Measurements from ENCODE around the gene SLC22A1. TPM values are rescaled to one million over a fixed set of nuclear protein-coding genes. Genes with fewer than 3 reads are reported as not detected.

The SLC22A1 gene
- total RNA-seq, 1 experiment from 2014 or later, result 0.39 TPM

- H3K9ac ChIP-seq (ENCODE audit: extremely low read depth, insufficient read length, low read length), result no peak overlapping the region
- no peaks in the 10 kb centered on the region for H3K23me2 ChIP-seq (ENCODE audit: insufficient read length, low read depth, low read length, poor library complexity, severe bottlenecking)
- no peak overlapping the region for H2BK12ac ChIP-seq (ENCODE audit: insufficient read length, low read depth, low read length)
- no peak overlapping the region for H3K18ac ChIP-seq (ENCODE audit: insufficient read length, low read depth, low read length)
- no peak overlapping the region for H2AK5ac ChIP-seq (ENCODE audit: insufficient read length, low read length)
- no peak overlapping the region for H4K91ac ChIP-seq (ENCODE audit: insufficient read length, low read depth, low read length)
- no peaks in the 10 kb centered on the region for H3K27me3 ChIP-seq (ENCODE audit: insufficient read depth, low read length)
- H3K79me1 ChIP-seq (ENCODE audit: insufficient read depth, low read depth, low read length, poor library complexity, severe bottlenecking), result no peaks in the 10 kb centered on the region
- no peak overlapping the region for H3T11ph ChIP-seq (ENCODE audit: low read length)
- H3K79me2 ChIP-seq (ENCODE audit: insufficient read depth, low read length), result no peaks in the 10 kb centered on the region
- H3K27ac ChIP-seq (ENCODE audit: insufficient read length, low read depth, low read length), result no peak overlapping the region
- Mint-ChIP-seq H3K4me3 (no peak overlapping the region), H3K9me3 (peaks cover 5 to 8% of the 10 kb centered on the region in 2 experiments), H3K4me1 (peaks cover 2 to 3% of the 10 kb centered on the region in 2 experiments; a peak in 2 of 4 replicates), H3K36me3 (ENCODE audit: insufficient read depth in 1 of 3, low read depth in 3 of 3) (peaks cover 68 to 93% (median 87%) of the 10 kb centered on the region in 3 experiments), H3K27me3 (ENCODE audit: low read depth) (no peaks in the 10 kb centered on the region), H3K27ac (no peak overlapping the region)
- no peak overlapping the region for H3K14ac ChIP-seq (ENCODE audit: insufficient read depth, low read length)
- TF ChIP-seq, protein P1, sequence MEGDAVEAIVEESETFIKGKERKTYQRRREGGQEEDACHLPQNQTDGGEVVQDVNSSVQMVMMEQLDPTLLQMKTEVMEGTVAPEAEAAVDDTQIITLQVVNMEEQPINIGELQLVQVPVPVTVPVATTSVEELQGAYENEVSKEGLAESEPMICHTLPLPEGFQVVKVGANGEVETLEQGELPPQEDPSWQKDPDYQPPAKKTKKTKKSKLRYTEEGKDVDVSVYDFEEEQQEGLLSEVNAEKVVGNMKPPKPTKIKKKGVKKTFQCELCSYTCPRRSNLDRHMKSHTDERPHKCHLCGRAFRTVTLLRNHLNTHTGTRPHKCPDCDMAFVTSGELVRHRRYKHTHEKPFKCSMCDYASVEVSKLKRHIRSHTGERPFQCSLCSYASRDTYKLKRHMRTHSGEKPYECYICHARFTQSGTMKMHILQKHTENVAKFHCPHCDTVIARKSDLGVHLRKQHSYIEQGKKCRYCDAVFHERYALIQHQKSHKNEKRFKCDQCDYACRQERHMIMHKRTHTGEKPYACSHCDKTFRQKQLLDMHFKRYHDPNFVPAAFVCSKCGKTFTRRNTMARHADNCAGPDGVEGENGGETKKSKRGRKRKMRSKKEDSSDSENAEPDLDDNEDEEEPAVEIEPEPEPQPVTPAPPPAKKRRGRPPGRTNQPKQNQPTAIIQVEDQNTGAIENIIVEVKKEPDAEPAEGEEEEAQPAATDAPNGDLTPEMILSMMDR (conservative IDR thresholded peaks at IDR 0.05), result no peak
- no peak for DNase-seq
- H3K4ac ChIP-seq (ENCODE audit: low read depth, low read length), result no peak overlapping the region
- H4K5ac ChIP-seq (ENCODE audit: insufficient read length, low read depth, low read length), result no peak overlapping the region
- no peak overlapping the region for H3K23ac ChIP-seq (ENCODE audit: insufficient read length, low read depth, low read length)
- no peak overlapping the region for H2BK20ac ChIP-seq (ENCODE audit: low read depth, low read length, poor library complexity, severe bottlenecking)
- H3K4me2 ChIP-seq (ENCODE audit: insufficient read depth, insufficient read length, low read length), result no peak overlapping the region
- H3K56ac ChIP-seq (ENCODE audit: insufficient read length, low read depth, low read length), result no peak overlapping the region
- H4K20me1 ChIP-seq (ENCODE audit: control insufficient read depth, insufficient read depth, insufficient read length), result no peaks in the 10 kb centered on the region
- no peak overlapping the region for H2AFZ ChIP-seq (ENCODE audit: low read length)
- no peak overlapping the region for H4K8ac ChIP-seq (replicated peaks; ENCODE audit: insufficient read length, low read depth, low read length)
- no peaks in the 10 kb centered on the region for H3K4me1 ChIP-seq (ENCODE audit: insufficient read depth, low read length)
- no peak overlapping the region for H2BK5ac ChIP-seq (ENCODE audit: insufficient read length, low read length)
- WGBS (ENCODE audit: extremely low coverage, insufficient read length, low lambda C conversion rate), result no CpG with 5 or more reads among the region's 18 CpGs
- H2BK120ac ChIP-seq (ENCODE audit: low read depth, low read length, poor library complexity, severe bottlenecking), result no peak overlapping the region
- H3K9me3 ChIP-seq (ENCODE audit: control insufficient read depth, low read depth, low read length), result peaks cover 9% of the 10 kb centered on the region
- H2BK15ac ChIP-seq (ENCODE audit: low read depth, low read length), result no peak overlapping the region
These were observed 37.3 kb upstream of the SLC22A1 start for GRCh38 chr6:160084198-160084776.

Data from H9 (cell line).